Measurements from ENCODE around the gene PLS3.
"Not testable (repeated sequence)": the region's sequence is repeated elsewhere in the genome, so short reads cannot be mapped to it uniquely, and the experiment has no call there.

Gene PLS3, protein sequence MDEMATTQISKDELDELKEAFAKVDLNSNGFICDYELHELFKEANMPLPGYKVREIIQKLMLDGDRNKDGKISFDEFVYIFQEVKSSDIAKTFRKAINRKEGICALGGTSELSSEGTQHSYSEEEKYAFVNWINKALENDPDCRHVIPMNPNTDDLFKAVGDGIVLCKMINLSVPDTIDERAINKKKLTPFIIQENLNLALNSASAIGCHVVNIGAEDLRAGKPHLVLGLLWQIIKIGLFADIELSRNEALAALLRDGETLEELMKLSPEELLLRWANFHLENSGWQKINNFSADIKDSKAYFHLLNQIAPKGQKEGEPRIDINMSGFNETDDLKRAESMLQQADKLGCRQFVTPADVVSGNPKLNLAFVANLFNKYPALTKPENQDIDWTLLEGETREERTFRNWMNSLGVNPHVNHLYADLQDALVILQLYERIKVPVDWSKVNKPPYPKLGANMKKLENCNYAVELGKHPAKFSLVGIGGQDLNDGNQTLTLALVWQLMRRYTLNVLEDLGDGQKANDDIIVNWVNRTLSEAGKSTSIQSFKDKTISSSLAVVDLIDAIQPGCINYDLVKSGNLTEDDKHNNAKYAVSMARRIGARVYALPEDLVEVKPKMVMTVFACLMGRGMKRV

DNA sequence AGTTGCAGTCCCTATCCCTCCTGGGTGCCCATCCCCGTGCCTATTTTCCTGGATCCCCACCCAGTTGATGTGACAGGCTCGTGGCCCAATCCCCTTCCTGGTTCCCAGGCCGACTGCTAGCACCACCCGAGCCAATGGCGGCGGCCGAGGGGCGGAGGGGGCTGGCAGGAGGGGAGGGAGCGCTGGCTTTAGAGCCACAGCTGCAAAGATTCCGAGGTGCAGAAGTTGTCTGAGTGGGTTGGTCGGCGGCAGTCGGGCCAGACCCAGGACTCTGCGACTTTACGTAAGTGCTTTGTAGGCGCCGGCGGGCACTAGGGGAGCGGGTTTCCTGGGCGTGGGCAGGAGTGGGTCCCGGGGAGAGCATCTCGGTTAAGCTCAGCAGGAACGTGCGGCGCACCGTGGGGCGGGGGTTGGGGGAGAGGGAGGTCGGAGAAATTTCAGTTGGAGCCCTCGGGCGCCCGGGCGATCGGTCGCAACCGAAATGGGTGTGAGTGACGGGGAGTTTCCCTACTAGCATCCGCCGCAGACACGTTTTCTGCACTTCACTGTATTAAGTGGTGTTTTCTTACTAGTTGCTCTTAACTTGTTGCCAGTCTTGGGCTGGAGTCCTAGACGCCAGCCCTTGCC lies at the start of gene PLS3:
TSS of gene PLS3 (plus strand) at position 197 of the 627 bp plus-strand sequence. CDS start 49,077 bp downstream, outside the sequence.
- DNase-seq (ENCODE audit: low read depth): no peak

DNA sequence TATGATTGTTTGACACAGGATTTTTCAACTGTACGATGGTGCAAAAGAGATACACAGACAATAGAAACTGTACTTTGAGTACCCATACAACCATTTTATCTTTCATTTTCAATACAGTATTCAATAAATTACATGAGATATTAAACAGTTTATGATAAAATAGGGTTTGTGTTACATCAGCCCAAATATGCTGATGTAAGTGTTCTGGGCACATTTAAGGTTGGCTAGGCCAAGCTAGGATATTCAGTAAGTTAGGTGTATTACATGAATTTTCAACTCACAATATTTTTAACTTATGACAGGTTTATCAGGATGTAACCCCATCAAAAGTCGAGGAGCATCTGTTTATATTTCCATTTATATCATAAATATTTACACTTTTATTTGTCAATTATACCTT lies 42.9 kb upstream of the PLS3 start:
- no peak for DNase-seq (ENCODE audit: low read depth)

DNA sequence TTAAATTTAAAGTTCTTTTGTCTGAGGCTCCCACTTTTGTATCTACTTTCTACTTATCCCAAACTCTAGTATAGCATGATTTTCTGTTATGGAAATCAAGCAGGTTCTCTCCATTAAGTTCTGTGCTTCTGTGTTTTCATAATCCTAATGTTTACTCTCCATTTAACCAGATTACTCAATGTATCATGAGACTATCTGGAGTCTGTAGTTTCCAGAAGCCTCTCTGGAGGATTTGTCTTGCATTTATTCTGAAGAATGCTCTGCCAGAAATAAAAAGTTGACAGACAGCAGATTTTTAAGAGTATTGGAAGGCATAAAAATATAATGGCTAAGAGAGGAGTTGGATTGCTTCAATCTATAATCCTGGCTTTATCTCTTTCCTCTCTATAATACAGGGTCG lies 39.2 kb upstream of the PLS3 start:
- DNase-seq (ENCODE audit: low read depth): no peak

DNA sequence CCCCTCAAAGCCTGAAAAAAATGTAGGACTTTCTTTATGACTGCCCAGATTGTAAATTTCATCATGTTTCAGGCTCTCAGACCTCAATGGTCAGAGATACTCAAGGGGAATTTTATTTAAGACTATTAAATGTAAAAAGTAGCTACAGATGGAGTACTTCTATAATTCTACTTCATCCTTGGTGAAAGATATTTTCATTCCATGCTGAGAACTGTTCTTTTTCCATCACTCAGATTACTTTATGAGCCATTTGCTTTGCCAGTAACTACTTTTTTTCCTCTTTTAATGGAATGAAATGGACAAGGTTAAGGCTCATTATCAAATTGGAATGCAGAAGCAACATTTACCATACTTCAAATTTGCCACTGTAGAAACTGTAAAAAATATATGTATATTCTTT lies 38.0 kb upstream of the PLS3 start:
- DNase-seq (ENCODE audit: low read depth): no peak

DNA sequence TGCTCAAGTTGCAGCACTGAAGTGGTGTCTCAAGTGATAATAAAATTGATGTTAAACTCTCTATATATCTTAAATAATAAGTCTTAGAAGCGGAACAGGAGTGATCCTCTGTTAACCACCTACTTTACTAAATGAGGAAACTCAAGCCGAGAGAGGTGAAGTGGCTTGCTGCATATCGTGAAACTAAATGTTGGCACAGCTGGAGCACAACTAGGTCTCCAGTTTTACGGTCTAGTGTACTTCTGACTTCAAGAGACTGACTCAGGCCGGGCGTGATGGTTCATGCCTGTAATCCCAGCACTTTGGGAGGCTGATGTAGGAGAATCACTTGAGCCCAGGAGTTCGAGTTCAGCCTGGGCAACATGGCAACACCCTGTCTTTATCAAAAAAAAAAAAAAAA lies 35.5 kb upstream of the PLS3 start:
- no peak for DNase-seq (ENCODE audit: low read depth)

DNA sequence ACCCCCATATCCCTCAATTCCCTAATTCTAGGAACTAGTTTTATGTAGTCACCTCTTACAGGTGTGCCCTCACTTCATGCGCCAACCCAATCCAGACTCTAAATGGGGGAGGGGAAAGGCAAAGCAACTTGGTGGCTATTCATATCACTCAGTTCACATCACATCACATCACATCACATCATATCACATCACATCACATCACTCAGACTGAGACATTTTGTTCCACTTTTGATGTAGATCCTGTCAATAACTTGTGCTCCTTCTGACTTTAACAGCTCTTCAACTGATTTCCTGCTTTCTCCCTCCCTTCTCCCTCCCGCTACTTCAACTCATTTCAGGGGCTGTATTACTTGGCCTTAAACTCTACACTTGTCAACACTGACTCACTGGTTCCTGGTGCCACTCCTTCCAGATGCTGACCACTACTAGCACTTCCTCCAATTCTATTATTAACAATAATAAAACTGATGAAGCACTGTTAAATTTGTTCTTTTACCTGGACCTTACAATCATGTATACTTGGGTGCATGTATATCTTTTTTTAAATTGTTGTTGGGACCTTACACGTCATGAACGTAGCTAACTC lies 29.1 kb upstream of the PLS3 start:
- DNase-seq (ENCODE audit: low read depth): no peak

DNA sequence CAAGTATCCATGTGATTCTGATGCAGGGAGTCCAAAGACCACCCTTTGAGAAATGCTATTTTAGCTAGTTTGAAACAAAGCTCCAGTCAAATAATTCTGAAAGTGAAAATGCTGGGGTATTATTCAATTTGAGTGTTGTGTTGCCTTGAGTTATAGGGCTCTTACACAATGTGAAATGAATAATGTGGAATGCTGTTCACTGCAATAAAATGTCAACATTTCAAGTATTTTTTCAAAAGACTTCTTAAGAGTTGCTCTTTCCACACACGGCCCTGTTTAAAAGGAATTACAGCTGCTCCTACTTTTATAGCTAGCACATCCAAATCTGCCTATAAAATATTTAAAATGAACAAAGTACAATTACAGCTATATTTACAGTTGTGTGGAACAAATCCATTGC lies 27.5 kb upstream of the PLS3 start:
- DNase-seq (ENCODE audit: low read depth): no peak

DNA sequence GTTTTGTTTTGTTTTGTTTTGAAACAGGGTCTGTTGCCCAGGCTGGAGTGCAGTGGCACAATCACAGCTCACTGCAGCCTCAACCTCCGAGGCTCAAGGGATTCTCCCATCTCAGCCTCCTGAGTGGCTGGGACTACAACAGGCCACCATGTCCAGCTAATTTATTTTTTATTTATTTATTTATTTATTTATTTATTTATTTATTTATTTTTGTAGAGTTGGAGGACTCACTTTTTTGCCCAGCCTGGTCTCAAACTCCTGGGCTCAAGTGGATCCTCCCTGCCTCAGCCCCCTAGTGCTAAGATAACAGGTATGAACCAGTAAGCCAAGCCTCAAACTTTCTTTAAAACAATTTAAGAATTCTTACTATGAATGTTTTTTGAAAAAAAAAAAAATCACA lies 26.6 kb upstream of the PLS3 start:
- no peak for DNase-seq (ENCODE audit: low read depth)

DNA sequence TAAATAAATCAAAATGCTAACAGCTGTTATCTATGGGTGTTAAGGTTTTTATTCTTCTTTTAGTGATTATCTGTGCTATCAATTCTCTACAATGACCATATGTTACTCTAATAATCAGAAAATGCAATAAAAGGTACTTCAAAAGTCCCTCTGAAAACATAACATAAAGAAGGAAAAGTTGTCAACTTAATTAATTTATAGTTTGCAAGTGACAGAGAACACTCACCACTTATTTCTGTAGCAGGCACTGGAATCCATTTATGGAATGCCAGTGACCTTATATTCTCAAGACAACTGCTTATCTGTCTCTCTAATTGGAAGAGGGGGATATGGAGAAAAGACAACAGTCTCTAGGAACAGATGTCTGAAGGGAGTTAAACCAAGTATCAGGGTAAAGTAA lies 25.6 kb upstream of the PLS3 start:
- DNase-seq (ENCODE audit: low read depth): no peak

DNA sequence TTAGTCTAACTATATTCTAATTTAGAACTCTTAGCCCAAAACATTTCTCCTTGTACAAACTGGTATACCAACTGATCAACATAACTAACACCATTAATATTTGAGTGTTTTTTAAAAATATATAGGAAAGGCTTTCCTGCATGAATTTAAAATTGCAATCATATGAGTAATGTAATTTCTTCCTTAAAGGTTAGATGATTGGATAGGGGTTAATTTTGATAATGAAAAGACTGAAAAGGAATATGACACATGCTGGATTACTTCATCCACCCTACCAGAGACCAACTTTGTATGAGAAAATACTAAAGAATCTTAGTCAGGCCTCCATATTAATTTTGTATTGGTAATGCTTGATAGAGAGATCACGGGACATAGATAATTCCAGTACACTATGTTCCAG lies 25.1 kb upstream of the PLS3 start:
- DNase-seq (ENCODE audit: low read depth): no peak

DNA sequence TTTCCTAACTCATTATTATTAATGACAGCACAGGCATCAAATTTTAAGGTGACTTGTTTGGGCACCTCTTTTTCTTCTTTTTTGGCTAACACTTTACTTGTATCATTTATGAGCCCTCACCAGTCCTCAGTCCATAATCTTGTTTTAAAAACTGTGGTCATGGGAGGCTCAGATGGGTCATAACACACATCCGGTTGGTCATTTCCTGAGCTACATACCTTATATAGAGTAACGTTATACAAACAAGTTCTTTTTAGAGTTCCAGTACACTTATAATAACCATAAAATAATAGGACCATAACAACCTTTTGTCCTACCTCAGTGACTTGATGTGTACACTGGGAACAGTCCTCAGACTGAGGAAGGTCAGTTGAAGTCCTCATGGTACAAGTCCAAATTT lies 21.1 kb upstream of the PLS3 start:
- no peak for DNase-seq (ENCODE audit: low read depth)

DNA sequence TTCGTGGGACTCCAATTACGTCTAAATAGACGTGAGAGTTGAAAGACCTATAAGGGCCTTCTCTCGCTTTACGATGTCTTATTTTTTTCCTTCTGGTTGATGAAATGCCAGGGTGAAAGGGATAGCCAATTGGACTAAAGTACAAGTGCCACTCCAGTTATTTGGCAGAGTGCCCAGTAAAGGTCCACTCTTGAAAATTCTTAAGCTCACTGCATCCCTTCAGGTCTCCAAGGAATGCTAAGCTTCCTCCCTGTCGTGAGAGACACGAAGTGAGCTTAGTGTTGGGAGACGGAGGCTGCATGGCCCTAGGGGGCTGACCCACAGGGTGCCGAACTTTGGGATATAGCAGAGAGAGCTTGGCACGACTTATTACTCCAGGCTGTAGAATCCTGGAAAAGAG lies 19.9 kb upstream of the PLS3 start:
- not testable (repeated sequence) for DNase-seq (ENCODE audit: low read depth)

DNA sequence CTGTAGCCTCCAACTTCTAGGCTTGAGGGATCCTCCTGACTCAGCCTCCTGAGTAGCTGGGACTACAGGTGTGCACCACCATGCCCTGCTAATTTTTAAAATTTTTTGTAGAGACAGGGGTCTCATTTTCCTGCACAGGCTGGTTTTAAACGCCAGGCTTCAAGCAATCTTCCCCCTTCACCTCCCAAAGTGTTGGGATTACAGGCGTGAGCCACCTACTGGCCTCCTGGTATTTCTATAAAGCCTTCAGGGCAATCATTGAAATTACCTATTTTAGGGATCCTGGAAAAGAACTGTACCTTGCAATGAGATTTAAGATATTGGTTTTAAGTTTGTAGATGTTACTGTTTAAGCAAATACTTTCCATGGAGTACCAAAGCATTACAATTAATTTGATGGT lies 13.5 kb upstream of the PLS3 start:
- no peak for DNase-seq (ENCODE audit: low read depth)

DNA sequence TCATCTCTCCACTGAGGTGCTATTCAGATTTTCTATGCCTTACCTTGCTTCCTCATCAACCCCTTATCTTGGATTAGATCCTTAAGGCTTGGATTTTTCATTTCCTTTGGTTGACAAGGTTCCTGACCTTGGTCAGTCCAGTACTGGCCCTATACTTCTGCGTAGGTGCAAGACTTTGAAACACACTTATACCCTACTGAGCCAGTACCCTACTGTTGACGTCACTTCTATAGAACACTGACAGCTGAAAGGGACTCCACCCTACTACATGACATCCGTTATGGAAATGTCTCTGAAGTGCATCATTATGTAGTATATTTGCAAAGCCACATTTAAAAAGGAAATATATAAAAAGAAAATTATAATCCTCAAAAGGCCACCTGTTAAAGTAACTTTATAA lies 12.0 kb upstream of the PLS3 start:
- DNase-seq (ENCODE audit: low read depth): no peak

DNA sequence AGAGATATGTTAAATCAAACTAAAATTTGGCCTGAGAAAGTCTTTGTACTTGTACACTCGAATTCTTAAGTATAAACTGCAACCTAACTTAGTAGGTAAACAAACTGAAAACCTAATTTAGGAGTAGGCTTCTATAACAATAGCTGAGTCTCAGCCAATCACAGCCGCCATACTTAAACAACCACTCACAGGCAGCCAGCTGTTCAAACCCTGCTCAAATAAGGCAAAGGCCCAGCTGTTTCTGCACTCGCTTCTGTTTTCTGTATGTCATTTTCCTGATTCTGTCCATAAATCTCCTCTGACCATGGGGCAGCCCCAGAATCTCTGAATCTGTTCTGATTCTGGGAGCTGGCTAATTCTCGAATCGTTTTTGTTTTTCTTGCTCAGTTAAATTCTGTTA lies 7.8 kb upstream of the PLS3 start:
- DNase-seq (ENCODE audit: low read depth): no peak

DNA sequence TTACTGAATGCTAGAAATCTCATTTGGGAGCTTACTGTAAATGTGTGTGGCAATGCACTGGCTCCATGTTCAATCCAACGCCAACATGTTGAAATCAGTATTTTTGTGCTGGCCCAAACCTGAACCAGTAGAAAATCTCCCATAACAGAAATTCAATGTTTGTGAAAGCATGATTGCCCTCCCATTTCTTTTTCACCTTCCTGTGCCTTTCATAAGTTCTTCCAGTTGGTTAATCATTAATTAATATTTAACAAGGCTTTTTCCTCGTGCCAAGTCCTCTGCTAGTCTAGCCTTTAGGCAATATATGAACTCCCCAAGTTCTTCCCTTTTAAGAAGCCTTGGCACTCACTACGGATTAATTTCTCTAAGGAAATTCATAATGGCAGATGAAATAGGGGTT lies 1.3 kb upstream of the PLS3 start:
- no peak for DNase-seq (ENCODE audit: low read depth)

DNA sequence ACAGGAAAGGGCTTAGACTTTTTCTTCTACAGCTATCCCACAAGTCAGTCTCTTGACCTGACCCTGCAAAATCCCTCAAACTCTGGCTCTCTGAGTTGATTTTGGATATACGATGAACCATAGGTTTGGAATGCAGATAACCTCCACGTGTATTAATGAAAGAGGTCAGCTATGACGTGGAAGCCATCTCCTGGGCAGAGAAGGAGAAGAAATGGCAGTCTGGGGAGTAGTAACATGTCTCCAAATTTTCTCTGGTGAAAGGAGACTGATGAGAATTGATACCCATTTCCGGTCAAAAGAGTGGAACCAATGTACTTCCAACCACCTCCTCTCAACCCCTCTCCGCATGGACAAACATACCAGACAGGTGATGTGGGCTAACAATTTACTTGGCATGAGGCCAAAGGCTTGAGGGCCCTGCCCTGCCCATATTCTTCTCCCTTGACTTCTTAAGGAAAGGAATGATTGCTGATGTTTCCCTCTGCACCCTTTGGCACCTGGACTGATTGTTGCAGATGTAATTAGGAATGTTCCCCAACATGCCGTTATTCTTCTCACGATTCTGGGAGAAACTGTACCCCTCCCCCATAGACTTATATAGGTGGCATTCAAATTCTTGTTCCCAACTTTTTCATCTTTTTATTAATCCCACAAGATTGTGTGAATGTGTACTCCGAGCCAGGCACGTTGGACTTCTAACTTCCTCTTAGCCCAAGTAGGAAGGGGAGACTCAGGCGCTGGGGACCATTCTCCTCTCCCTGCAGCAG lies 580 bp upstream of the PLS3 start:
- DNase-seq (ENCODE audit: low read depth): no peak

DNA sequence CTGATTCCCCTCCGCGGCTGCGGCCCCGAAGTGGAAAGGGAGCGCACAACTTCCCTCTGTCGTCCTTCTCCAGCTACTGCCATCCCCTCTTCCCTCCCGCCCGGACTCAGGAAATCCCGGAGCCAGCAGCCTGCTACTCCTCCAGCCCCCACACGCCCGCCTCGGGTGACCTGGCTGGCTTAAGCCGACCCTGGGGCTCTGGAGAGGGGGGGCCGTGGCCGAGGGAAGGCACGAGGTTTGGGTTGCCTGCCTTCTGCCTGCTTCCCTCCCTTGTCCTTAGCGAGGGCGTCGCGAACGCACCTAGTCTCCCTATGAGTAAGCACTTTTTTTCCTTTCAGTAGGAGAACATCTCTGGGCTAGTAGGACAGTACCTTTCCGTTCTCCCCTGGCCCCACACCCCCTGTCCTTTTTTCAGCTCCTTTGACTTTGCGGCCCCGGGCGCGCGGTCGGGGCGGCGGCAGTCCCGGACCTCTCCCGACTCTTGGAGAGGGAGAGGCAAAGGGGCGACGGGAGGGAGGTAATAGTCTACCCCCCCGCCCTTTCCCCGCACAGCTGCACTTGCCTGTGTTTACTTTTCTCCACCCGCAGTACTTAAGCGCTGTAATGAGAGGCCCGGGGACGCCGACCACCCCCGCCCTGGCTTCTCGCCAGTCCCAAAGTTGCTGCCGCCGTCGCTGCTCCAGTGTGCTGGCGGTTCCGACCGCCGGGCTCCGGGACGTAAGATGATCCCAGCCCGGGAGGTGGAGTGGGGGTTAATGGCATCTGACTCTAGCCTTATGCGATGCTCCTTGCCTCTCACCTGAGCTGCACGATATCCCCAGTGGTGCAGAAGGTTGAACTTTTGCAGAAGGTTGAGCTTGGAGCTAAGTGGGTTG lies 868 bp downstream of the PLS3 start:
- DNase-seq (ENCODE audit: low read depth): no peak

DNA sequence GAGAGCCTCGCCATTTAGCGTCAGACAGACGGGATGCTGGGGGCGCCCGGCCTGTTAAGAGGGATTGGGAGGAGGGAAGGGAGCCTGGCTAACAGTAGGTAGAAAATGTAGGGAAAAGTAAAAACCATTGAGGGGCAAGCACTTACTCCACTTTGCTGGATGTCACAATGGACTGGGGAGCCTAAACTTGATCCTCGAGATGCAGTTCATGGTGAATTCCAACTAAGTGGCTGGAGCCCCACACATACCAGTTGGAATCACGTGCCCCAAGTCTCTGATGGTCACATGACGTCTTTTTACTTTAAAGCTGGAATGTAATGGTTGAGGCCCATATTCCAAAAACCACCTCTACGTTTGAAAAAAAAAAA lies 1.5 kb downstream of the PLS3 start:
- no peak for DNase-seq (ENCODE audit: low read depth)

DNA sequence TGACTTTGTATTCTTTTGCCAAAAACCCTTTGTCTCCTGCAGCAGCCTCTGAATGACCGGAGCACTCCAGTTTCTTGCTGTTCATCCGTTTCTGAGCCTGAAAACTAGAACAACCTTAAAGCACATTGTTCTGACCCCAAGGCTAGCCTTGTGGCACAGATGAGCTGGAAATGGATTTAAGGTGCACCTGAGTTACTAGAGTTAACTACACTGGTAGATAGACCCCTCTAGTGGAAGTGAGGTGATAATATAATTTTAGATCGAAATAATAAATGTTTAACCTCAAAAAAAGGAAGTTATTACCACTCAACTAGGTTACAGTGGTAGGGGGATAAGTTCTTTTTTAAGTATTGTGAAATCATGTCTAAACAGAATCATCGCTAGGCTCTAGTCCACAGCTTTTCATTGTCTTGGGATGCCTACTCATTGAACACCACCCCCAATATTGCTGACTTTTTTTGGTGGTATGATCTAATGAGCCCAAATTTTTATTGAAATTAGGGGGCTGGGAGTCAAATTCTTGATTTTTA lies 2.7 kb downstream of the PLS3 start:
- DNase-seq (ENCODE audit: low read depth): no peak

DNA sequence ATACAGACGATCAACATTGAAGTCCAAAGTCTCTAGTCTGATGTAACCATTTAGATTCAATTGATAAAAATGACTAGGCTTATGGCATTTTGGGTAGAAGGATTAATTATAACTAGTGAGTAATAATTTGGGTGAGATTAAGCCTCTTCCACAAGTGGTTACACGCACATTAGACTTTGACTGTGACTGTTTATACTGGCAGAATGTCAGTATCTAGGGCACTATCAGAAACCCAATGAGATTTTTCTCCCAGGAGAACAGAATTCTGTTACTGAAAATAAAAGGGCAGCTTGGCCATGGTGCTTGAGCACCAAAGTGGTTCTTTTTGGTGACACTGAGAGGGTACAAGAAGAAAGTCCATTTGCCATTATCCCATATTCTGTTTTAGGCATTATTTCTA lies 3.3 kb downstream of the PLS3 start:
- DNase-seq (ENCODE audit: low read depth): no peak

Measured in stimulated activated CD8-positive, alpha-beta memory T cell treated with anti-CD3 and anti-CD28 coated beads, Interleukin-7, amount 100 ng/mL, for 24 hours (primary cell).